Panc1 (cell line): ENCODE measurements around the gene SLC17A7.

ENCODE experiments used
- CTCF ChIP-seq: fragments of 450-650 bp; IDR thresholded peaks from 2 replicates; pipeline ENCODE4 v1.5.1; 2017; ENCODE audit warnings: mild to moderate bottlenecking
- POLR2AphosphoS5 ChIP-seq: IDR thresholded peaks from 2 replicates; pipeline ENCODE4 v1.6.1; 2012; ENCODE audit warnings: mild to moderate bottlenecking, low read depth, low read length, moderate library complexity
- SIN3A ChIP-seq: IDR thresholded peaks from 2 replicates; pipeline ENCODE4 v1.6.1; 2012; ENCODE audit warnings: low read depth, mild to moderate bottlenecking, low read length, moderate library complexity, borderline replicate concordance; ENCODE audit not compliant: insufficient read depth

GRCh38 chr19:49437231-49437630 is 4.1 kb downstream of the SLC17A7 start:
- no peak for TF ChIP-seq CTCF
- TF ChIP-seq POLR2AphosphoS5: no peak
- no peak for TF ChIP-seq SIN3A
